Activated T-helper 1 cell treated with anti-CD3 and anti-CD28 coated beads, Interleukin-2, amount 50 U/mL, for 16 hours (primary cell): ENCODE results near the gene ARHGAP25.
A peak's percentile ranks its signal among the peaks of the same experiment; 100 is the strongest.

Source experiments
- DNase-seq, 2 donors: peaks; one replicate each; pipeline ENCODE4 v3.0.0-alpha.2; 2020; ENCODE audit warnings: low read depth in 1 of 2, low spot score in 1 of 2

Gene ARHGAP25

GRCh38 chr2:68716604-68717304, 17.9 kb upstream of the ARHGAP25 start:
- no peak for DNase-seq

- no peak for DNase-seq
These were observed 17.3 kb upstream of the ARHGAP25 start for GRCh38 chr2:68717305-68717661.

DNA sequence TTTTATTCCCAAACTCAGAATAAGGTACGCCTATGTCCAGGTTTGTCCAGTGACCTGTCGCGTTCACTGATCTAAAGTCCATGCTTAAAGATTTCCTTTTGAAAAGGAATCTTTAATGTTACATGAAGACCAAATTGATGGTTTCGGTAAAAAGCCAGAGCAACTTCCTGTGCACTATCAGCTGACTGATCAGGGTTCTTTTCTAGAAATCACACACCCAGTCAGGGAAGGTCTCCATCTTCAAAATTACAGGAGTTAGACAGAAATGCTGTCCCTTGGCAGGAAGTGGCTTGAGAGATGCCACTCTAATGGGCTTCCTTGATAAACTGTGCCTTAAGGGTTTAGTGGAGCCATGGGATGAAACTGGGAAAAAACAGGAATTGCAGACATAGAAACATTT, 14.7 kb upstream of the ARHGAP25 start:
- DNase-seq: no peak

GRCh38 chr2:68720665-68721064, 13.9 kb upstream of the ARHGAP25 start:
- DNase-seq: no peak

DNA sequence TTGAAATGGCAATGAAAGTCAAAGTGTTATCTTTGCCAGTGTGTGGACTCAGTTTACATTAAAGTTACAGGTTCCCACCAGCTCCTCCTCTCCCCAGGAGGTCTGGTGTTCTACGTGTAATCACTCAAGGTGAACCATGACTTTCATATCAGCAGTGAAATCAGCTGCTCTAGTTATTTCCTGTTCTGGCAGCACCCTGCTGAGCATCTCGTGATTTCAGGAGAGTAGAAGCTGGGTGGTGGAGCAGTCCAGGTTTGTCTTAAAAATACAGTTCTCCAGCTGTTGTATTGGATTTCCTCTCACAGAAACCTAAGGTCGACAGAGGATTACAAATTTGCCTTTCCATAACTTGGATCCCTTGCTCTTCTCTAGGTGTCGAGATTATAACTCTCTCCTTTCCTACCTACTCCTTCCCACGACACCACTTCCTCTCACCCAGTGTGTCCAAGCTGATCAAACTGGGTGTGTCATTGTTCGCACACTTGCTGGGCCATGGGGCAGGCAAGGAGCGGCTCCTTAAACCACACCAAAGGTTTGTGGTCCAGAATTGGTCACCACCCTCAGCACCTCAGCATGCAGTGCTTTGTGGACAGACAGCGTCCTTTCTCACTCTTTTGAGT, 13.0 kb upstream of the ARHGAP25 start:
- no peak for DNase-seq

GRCh38 chr2:68722712-68723111, 11.9 kb upstream of the ARHGAP25 start:
- DNase-seq: no peak

DNA sequence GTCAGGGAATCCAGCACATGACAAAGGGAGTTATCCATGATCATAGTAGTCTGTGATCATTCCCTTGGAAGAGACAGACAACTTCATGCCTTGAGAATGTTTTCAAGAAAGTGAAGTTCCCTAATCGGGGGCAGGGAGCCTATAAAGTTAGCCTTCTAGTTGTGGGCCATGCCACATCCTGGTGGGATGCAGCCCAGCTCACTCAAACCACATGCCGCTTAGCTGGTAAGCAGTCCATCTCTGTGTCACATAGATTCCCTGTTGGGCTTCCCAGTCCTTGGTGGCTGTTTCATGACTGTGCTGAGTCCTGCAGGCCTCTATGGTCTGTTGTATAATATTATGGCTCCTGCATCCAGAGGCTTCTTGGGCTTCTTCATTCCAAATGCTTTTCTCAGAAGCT, 11.4 kb upstream of the ARHGAP25 start:
- no peak for DNase-seq

DNA sequence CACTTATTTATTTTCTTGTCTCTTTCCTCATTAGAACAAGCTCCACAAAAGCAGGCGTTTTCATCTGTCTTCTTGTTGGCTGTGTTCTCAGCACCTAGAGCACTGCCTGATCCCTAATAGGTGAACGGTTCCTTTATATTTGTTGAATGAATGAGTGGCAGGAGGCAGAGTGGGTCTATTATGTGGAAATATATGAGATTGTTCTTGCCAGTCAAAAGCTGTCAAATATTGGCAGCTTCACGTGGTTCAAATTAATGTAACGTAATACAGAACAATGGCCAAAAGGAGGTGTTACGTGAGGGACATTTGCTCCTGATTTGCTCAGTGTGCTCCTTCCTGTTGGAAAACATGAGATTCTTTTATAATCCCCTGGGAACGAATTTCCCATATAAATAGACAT, 8.5 kb upstream of the ARHGAP25 start:
- no peak for DNase-seq

DNA sequence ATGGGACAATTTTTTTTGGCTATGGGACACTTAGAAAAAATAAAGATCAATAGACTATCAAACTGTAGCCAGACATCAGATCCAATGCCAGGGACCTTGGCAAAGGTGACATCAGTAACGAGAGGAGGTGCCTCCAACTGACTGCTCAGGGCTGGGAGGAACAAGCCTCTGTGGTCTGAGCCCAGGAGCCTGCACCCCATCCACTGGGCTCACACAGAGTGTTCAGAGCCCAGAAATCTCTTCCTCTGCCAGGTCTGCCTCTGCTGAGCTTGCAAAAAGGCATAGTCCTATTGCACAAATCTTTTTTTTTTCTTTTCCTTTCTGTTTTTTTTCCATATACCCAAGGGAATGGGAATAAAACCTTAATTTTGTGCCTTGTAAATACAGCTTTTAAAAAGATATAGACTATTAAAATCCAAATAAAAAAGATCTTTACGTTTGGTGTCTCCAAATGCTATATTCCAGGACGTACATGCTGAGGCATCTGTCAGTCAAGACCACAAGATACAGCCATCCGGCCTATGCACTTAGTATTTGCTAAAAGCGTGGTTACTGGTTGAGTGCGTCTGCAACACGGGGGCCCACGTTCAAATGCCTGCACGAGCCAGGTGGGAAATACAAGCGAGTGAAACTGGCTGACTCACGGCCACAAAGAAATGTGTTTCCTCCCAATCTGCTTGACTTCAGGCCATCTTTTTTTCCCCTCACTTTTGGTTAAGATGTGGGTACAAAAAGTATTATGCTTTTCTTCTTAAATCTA, 7.8 kb upstream of the ARHGAP25 start:
- DNase-seq: peak; percentile 56 to 68

- DNase-seq: no peak
These were observed 6.8 kb upstream of the ARHGAP25 start for GRCh38 chr2:68727683-68728375.

DNA sequence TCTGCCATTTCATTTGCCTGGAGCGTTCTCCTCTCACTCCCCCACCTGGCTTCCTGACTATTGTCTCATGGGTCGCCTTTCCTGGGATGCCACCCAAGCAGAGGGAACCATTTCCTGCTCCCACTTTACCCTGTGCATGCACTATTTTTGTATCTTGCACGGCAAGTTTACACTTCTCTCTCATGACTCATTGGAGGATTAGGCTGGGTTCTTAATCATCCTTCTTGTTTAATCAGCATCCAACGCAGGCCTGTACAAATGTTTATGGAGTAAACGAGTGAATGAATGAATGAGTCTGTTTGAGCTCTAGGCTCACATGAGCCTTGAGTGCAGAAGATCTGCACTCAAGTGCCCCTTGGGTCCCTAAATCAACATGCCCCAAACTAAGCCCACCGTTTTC, 3.8 kb upstream of the ARHGAP25 start:
- no peak for DNase-seq

- no peak for DNase-seq
These were observed 2.3 kb upstream of the ARHGAP25 start for GRCh38 chr2:68732036-68732932.

- DNase-seq: no peak
These were observed 1.2 kb upstream of the ARHGAP25 start for GRCh38 chr2:68733365-68733764.

GRCh38 chr2:68734176-68734575, 435 bp upstream of the ARHGAP25 start:
- no peak for DNase-seq

DNA sequence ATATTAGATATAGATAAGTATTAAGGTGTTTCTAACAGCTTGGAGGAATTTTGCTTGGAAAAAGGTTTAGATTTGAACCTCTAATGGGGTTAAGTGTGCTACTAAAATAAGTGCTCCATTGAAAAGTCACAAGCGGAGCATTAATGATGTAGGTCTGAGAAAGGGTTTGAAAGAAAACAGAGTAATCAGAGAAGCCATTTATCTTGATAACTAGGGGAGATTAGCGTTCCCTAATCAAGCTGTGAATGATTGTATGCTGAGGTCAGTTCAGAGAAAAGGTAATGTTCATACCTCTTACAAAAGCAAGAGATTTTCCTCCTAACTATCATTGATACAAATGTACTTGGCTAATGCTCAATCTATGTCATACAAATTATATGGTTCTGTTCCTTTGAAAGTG, 1.5 kb downstream of the ARHGAP25 start:
- DNase-seq: no peak

GRCh38 chr2:68737711-68738110, 3.1 kb downstream of the ARHGAP25 start:
- DNase-seq: no peak

- DNase-seq: no peak
These were observed 4.4 kb downstream of the ARHGAP25 start for GRCh38 chr2:68738906-68739594.

- DNase-seq: no peak
These were observed 5.2 kb downstream of the ARHGAP25 start for GRCh38 chr2:68739595-68740399.

- DNase-seq: no peak
These were observed 5.8 kb downstream of the ARHGAP25 start for GRCh38 chr2:68740400-68740914.
